ENCODE data around the gene PCDHGB2. TPM values are rescaled to one million over a fixed set of nuclear protein-coding genes. Genes with fewer than 3 reads are reported as not detected.

PCDHGB2 gene
- total and polyA plus RNA-seq, 2 of the 8 experiments (the other 6 are each of a cell fraction or from before 2014, with no cell fraction given): 1.9 to 2.9 TPM

DNA sequence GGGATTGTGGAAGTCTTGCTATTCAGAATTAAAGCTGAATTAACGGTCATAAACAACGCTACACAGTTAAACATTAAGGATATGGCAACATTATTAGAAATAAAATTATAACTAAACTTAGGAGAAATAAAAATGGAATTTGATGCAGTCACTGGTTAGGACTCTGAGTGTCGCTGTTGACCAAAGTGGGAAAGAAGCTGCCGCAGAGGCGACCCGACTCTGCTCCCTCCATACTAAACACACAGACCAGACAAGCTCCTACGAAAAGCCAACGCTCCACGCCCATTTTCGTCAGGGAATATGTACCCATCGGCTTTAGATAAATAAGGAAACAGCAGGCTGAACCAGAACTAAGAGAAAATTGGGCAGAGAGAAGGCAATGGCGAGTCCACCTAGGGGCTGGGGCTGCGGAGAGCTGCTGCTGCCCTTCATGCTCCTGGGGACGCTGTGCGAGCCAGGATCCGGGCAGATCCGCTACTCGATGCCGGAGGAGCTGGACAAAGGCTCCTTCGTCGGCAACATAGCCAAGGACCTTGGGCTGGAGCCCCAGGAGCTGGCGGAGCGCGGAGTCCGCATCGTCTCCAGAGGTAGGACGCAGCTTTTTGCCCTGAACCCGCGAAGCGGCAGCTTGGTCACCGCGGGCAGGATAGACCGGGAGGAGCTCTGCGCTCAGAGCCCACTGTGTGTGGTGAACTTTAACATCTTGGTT is 4.3 kb downstream of the PCDHGB2 start, which contains the start of gene PCDHGA5:
PCDHGA5 (plus strand) TSS at position 211 of the 709 bp plus-strand sequence; CDS start at position 380, 169 bp downstream.
- Histone ChIP-seq H3K18ac (ENCODE audit: extremely low read depth, low read length) (no peak within 1 kb of the TSS), H3K4me2 (ENCODE audit: insufficient read depth in 1 of 2, low read depth in 2 of 2, low read length in 2 of 2) (no peak within 1 kb of the TSS), H3K4me1 (replicated peaks in 1 of 4; ENCODE audit: control insufficient read depth in 3 of 4, insufficient read depth in 4 of 4, low read length in 3 of 4) (peaks cover 0 to 3% (median under 1%) of the 10 kb centered on the region in 4 experiments; a peak in 1 of 7 replicates), H3K27me3 (replicated peaks in 1 of 4; ENCODE audit: control insufficient read depth in 3 of 4, extremely low read depth in 1 of 4, insufficient read depth in 3 of 4, low read length in 3 of 4) (no peaks in the 10 kb centered on the region), H3K9me3 (ENCODE audit: insufficient read depth in 2 of 2, low read depth in 1 of 2, low read length in 1 of 2) (peaks cover 43 to 51% of the 10 kb centered on the region in 2 experiments), H3K14ac (ENCODE audit: insufficient read length) (no peak within 1 kb of the TSS), H3K79me2 (ENCODE audit: control insufficient read depth in 1 of 2, insufficient read depth in 2 of 2, low read length in 2 of 2) (no peaks in the 10 kb centered on the region), H3K4ac (replicated peaks; ENCODE audit: insufficient read length, low read depth, low read length) (no peak within 1 kb of the TSS), H3K4me3 (ENCODE audit: extremely low read depth in 1 of 4, insufficient read depth in 2 of 4, low read depth in 3 of 4, low read length in 4 of 4) (peak within 1 kb of the TSS in 1 of 4 experiments; percentile 40; a peak in 1 of 8 replicates), H4K20me1 (replicated peaks in 1 of 2; ENCODE audit: control insufficient read depth in 1 of 2, insufficient read depth in 2 of 2, low read length in 2 of 2) (no peaks in the 10 kb centered on the region), H2AFZ (ENCODE audit: low read length) (no peak within 1 kb of the TSS), H3K9ac (replicated peaks in 1 of 4; ENCODE audit: extremely low read depth in 1 of 4, low read depth in 3 of 4, low read length in 3 of 4) (no peak within 1 kb of the TSS), H2BK15ac (ENCODE audit: low read length) (no peak within 1 kb of the TSS; the same call in 1 of the 2 replicates), H2BK120ac (replicated peaks; ENCODE audit: low read depth, low read length) (no peak within 1 kb of the TSS), H4K91ac (replicated peaks; ENCODE audit: insufficient read length, low read length) (no peak within 1 kb of the TSS), H2BK12ac (ENCODE audit: low read depth, low read length) (no peak within 1 kb of the TSS), H3K36me3 (ENCODE audit: control insufficient read depth in 2 of 4, insufficient read depth in 4 of 4, low read length in 3 of 4) (peaks cover 0 to 8% (median 3%) of the 10 kb centered on the region in 4 experiments; a peak in 3 of 8 replicates), H4K8ac (ENCODE audit: extremely low read depth, insufficient read depth, low read length) (no peak within 1 kb of the TSS), H3K56ac (replicated peaks; ENCODE audit: insufficient read length, low read depth, low read length) (no peak within 1 kb of the TSS), H2BK5ac (ENCODE audit: low read depth, low read length) (no peak within 1 kb of the TSS), H4K5ac (ENCODE audit: insufficient read length, low read depth, low read length) (no peak within 1 kb of the TSS), H3K23me2 (ENCODE audit: low read depth, low read length) (no peaks in the 10 kb centered on the region), H3K27ac (ENCODE audit: low read depth, low read length) (no peak within 1 kb of the TSS), H3K23ac (ENCODE audit: insufficient read length) (no peak within 1 kb of the TSS), H2AK5ac (ENCODE audit: low read depth, low read length) (no peak within 1 kb of the TSS), H2BK20ac (ENCODE audit: low read length) (no peak within 1 kb of the TSS), H3K79me1 (ENCODE audit: low read depth, low read length) (no peaks in the 10 kb centered on the region)
- WGBS, 2 experiments (ENCODE audit: extremely low coverage in 1 of 2, insufficient coverage in 1 of 2, insufficient read length in 1 of 2, insufficient replicate concordance in 2 of 2, low coverage in 1 of 2, low lambda C conversion rate in 2 of 2, missing lambda C conversion rate in 1 of 2): 94% methylated on average over 30 of the region's 34 CpGs; no CpG with 5 or more reads in 1 of the 2 experiments
- DNase-seq (ENCODE audit: low read depth in 1 of 2, low spot score in 2 of 2) (no peak), FAIRE-seq (no peak)
- CTCF ChIA-PET (ENCODE audit: partially characterized antibody): interaction anchor here (0.7 to 2.3 kb wide), 23 partner anchors 9 to 203 kb away, joined by 3 to 18 read pairs (median 4); partner anchors contain the start of genes PCDHB14, PCDHB15, PCDHGA10 and PCDHGA11
- POLR2A ChIA-PET (ENCODE audit: partially characterized antibody): interaction anchor here (1.1 to 1.6 kb wide), 2 partner anchors 151 to 197 kb away, joined by 3 read pairs; no protein-coding TSS in a partner anchor
- TF ChIP-seq BRCA1 (IDR thresholded peaks at IDR 0.05; ENCODE audit: low read depth, low read length) (no peak), TAF1 (IDR thresholded peaks at IDR 0.05; ENCODE audit: low read depth, low read length) (no peak), RAD21 (IDR thresholded peaks at IDR 0.05 in 1 of 2, conservative IDR thresholded peaks at IDR 0.05 in 1 of 2; ENCODE audit: low read depth in 2 of 2, low read length in 2 of 2) (0 out of 4 replicates have a peak, but pooled peaks of 1 of the 2 experiments have one; percentile 1), POU5F1 (IDR thresholded peaks at IDR 0.05; ENCODE audit: low read depth, low read length) (no peak), SIRT6 (IDR thresholded peaks at IDR 0.05; ENCODE audit: low read length) (no peak)
- TF ChIP-seq, protein P1, sequence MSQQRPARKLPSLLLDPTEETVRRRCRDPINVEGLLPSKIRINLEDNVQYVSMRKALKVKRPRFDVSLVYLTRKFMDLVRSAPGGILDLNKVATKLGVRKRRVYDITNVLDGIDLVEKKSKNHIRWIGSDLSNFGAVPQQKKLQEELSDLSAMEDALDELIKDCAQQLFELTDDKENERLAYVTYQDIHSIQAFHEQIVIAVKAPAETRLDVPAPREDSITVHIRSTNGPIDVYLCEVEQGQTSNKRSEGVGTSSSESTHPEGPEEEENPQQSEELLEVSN (IDR thresholded peaks at IDR 0.05): no peak

All from H1 (cell line).